ENCODE results near the gene SLC35F4. TPM values are rescaled to one million over a fixed set of nuclear protein-coding genes. Genes with fewer than 3 reads are reported as not detected.

SLC35F4 gene
- total and polyA plus RNA-seq, 2 donors (not counting 3 experiments of a cell fraction or from before 2014, with no cell fraction given) = not detected

DNA sequence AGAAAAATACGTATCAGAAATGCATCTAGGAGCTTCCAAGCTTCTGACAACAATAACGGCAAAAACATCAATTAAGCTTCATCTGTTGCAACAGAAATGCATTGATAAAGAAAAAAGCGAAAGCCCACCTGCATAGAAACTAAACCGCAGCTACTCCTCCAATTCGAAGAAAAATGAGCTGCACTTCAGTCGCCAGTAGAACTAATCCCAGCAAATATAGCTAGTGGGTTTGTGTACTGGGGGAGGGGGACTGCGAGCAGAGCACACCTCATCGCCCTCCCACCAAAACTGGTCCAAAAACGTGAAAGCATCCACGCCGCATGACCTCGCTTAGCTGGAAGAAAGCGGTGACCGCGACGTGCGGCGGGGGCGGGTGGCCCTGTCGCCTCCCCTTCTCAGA, 1.2 kb downstream of the SLC35F4 start:
- no peak for TF ChIP-seq EZH2 (IDR thresholded peaks at IDR 0.05; ENCODE audit: borderline replicate concordance, low read depth, low read length, severe bottlenecking)
- TF ChIP-seq GATA2 (IDR thresholded peaks at IDR 0.05; ENCODE audit: insufficient read depth, insufficient read length, low read depth, low read length) = no peak
- TF ChIP-seq MYC (IDR thresholded peaks at IDR 0.05; ENCODE audit: low read depth, low read length) = no peak
- TF ChIP-seq, protein P1, sequence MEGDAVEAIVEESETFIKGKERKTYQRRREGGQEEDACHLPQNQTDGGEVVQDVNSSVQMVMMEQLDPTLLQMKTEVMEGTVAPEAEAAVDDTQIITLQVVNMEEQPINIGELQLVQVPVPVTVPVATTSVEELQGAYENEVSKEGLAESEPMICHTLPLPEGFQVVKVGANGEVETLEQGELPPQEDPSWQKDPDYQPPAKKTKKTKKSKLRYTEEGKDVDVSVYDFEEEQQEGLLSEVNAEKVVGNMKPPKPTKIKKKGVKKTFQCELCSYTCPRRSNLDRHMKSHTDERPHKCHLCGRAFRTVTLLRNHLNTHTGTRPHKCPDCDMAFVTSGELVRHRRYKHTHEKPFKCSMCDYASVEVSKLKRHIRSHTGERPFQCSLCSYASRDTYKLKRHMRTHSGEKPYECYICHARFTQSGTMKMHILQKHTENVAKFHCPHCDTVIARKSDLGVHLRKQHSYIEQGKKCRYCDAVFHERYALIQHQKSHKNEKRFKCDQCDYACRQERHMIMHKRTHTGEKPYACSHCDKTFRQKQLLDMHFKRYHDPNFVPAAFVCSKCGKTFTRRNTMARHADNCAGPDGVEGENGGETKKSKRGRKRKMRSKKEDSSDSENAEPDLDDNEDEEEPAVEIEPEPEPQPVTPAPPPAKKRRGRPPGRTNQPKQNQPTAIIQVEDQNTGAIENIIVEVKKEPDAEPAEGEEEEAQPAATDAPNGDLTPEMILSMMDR (IDR thresholded peaks at IDR 0.05; ENCODE audit: extremely low read depth in 1 of 2, insufficient read depth in 1 of 2, low read depth in 1 of 2, low read length in 2 of 2) = no peak
- TF ChIP-seq POLR2AphosphoS5 (IDR thresholded peaks at IDR 0.05; ENCODE audit: insufficient read depth, low read depth, low read length) = no peak
- TF ChIP-seq POLR2A (IDR thresholded peaks at IDR 0.05; ENCODE audit: low read depth, low read length) = no peak
- TF ChIP-seq, protein P2, sequence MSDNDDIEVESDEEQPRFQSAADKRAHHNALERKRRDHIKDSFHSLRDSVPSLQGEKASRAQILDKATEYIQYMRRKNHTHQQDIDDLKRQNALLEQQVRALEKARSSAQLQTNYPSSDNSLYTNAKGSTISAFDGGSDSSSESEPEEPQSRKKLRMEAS (IDR thresholded peaks at IDR 0.05; ENCODE audit: insufficient read depth, insufficient read length) = no peak
- TF ChIP-seq JUN (IDR thresholded peaks at IDR 0.05; ENCODE audit: borderline replicate concordance, insufficient read depth, insufficient read length, low read depth) = no peak
- no peak for TF ChIP-seq FOS (IDR thresholded peaks at IDR 0.05; ENCODE audit: borderline replicate concordance, insufficient read depth, low read length)
- Histone ChIP-seq H3K4me1 (ENCODE audit: control insufficient read depth, extremely low read depth, insufficient read depth, low read length) (no peaks in the 10 kb centered on the region), H3K4me3 (replicated peaks in 1 of 3; ENCODE audit: insufficient read depth in 1 of 3, low read depth in 1 of 3, low read length in 3 of 3) (no peak overlapping the region), H3K27me3 (ENCODE audit: control insufficient read depth in 2 of 2, insufficient read depth in 2 of 2, low read length in 2 of 2) (peaks cover 14 to 28% of the 10 kb centered on the region in 2 experiments), H3K9ac (replicated peaks; ENCODE audit: extremely low read depth, insufficient read depth, low read length) (no peak overlapping the region), H3K4me2 (ENCODE audit: insufficient read depth, low read length) (no peak overlapping the region), H3K9me1 (replicated peaks; ENCODE audit: control insufficient read depth, extremely low read depth, insufficient read depth, low read length) (no peaks in the 10 kb centered on the region), H3K36me3 (ENCODE audit: control insufficient read depth in 2 of 2, extremely low read depth in 1 of 2, insufficient read depth in 2 of 2, low read length in 2 of 2) (no peaks in the 10 kb centered on the region), H3K79me2 (ENCODE audit: control insufficient read depth, insufficient read depth, low read length) (no peaks in the 10 kb centered on the region), H2AFZ (ENCODE audit: low read depth, low read length) (no peak overlapping the region), H4K20me1 (replicated peaks; ENCODE audit: control insufficient read depth, extremely low read depth, insufficient read depth, low read length) (no peaks in the 10 kb centered on the region), H3K27ac (ENCODE audit: insufficient read depth, low read depth, low read length) (no peak overlapping the region), H3K9me3 (replicated peaks; ENCODE audit: control insufficient read depth, insufficient read depth, low read length) (no peaks in the 10 kb centered on the region)
- dilution Hi-C loops (cut with MboI; ENCODE audit: extremely low pct_ligation_motif_present, low sequenced_read_pairs) (no loop called here), intact Hi-C loops (cut with micrococcal nuclease) (no loop called here)
- FAIRE-seq = no peak
- ChIA-PET POLR2A (no interaction called here), CTCF (interaction anchor here (1.4 kb wide), 1 partner anchor 209 kb away, joined by 3 read pairs; no protein-coding TSS in a partner anchor)
- no peak for DNase-seq (ENCODE audit: low read depth, low spot score)
- no TSS peak for BruUV-seq (replicated peaks)

Data from endothelial cell of umbilical vein (primary cell).